Ishikawa (cell line): ENCODE results near the gene NDUFA6.

Experiments
- CEBPB ChIP-seq: IDR thresholded peaks from 2 replicates; pipeline ENCODE4 v1.6.1; 2012
- CREB1 ChIP-seq: IDR thresholded peaks from 2 replicates; pipeline ENCODE4 v1.6.1; 2012; ENCODE audit warnings: low read depth
- EGR1 ChIP-seq: IDR thresholded peaks from 2 replicates; pipeline ENCODE4 v1.6.1; 2012
- EP300 ChIP-seq: IDR thresholded peaks from 2 replicates; pipeline ENCODE4 v1.6.1; 2012; ENCODE audit warnings: borderline replicate concordance
- MAX ChIP-seq: IDR thresholded peaks from 2 replicates; pipeline ENCODE4 v1.6.1; 2012
- NFIC ChIP-seq: IDR thresholded peaks from 2 replicates; pipeline ENCODE4 v1.6.1; 2012
- RAD21 ChIP-seq: IDR thresholded peaks from 2 replicates; pipeline ENCODE4 v1.6.1; 2012; ENCODE audit warnings: low read depth
- TAF1 ChIP-seq: IDR thresholded peaks from 2 replicates; pipeline ENCODE4 v1.6.1; 2012; ENCODE audit warnings: low read depth, mild to moderate bottlenecking
- TCF12 ChIP-seq: IDR thresholded peaks from 2 replicates; pipeline ENCODE4 v1.6.1; 2012; ENCODE audit warnings: low read depth
- TEAD4 ChIP-seq: IDR thresholded peaks from 2 replicates; pipeline ENCODE4 v1.6.1; 2012
- USF1 ChIP-seq: IDR thresholded peaks from 2 replicates; pipeline ENCODE4 v1.6.1; 2012
- YY1 ChIP-seq: IDR thresholded peaks from 2 replicates; pipeline ENCODE4 v1.6.1; 2012; ENCODE audit warnings: low read depth
- ZBTB7A ChIP-seq: IDR thresholded peaks from 2 replicates; pipeline ENCODE4 v1.6.1; 2012; ENCODE audit warnings: low read depth
- TF ChIP-seq, protein P1 (sequence below): IDR thresholded peaks from 2 replicates; pipeline ENCODE4 v1.6.1; 2012; ENCODE audit warnings: low read depth, mild to moderate bottlenecking

DNA sequence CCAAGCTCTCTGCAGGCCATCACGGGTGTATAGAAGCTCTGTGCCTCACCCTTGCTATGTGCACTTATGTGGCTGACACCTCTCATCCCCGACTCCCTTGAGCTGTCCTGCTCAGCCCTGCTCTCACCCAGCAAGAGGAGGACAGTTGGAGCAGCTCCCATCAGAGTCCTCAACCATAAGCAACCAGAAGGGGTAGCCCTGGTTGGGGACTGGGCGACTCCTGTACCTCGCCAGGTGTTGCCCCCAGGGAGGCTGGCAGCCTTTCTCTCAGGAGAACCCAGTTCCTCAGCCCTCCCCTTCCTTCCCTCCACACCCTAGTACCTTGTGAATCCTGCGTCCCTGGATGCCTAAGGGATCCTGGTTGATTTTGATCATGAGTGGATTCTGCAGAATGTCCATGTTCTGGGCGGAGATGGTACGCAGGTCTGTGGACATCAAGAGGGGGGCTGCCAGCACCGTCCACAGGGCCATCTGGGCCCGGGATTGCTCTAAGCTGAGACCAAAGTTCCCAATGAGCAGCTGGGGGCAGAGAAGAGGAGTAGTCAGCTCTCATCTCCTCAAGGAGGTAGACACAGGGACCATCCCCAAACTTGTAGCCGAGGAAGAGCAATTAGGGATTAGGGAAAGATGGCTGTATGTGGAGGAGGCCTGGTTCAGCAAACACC lies 27.9 kb downstream of the NDUFA6 start:
- TF ChIP-seq CEBPB = no peak
- TF ChIP-seq USF1 = no peak
- TF ChIP-seq TEAD4 = no peak
- no peak for TF ChIP-seq EP300
- TF ChIP-seq TCF12 = no peak
- TF ChIP-seq, protein P1, sequence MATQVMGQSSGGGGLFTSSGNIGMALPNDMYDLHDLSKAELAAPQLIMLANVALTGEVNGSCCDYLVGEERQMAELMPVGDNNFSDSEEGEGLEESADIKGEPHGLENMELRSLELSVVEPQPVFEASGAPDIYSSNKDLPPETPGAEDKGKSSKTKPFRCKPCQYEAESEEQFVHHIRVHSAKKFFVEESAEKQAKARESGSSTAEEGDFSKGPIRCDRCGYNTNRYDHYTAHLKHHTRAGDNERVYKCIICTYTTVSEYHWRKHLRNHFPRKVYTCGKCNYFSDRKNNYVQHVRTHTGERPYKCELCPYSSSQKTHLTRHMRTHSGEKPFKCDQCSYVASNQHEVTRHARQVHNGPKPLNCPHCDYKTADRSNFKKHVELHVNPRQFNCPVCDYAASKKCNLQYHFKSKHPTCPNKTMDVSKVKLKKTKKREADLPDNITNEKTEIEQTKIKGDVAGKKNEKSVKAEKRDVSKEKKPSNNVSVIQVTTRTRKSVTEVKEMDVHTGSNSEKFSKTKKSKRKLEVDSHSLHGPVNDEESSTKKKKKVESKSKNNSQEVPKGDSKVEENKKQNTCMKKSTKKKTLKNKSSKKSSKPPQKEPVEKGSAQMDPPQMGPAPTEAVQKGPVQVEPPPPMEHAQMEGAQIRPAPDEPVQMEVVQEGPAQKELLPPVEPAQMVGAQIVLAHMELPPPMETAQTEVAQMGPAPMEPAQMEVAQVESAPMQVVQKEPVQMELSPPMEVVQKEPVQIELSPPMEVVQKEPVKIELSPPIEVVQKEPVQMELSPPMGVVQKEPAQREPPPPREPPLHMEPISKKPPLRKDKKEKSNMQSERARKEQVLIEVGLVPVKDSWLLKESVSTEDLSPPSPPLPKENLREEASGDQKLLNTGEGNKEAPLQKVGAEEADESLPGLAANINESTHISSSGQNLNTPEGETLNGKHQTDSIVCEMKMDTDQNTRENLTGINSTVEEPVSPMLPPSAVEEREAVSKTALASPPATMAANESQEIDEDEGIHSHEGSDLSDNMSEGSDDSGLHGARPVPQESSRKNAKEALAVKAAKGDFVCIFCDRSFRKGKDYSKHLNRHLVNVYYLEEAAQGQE = no peak
- TF ChIP-seq NFIC = no peak
- no peak for TF ChIP-seq MAX
- TF ChIP-seq CREB1 = no peak
- no peak for TF ChIP-seq ZBTB7A
- no peak for TF ChIP-seq EGR1
- no peak for TF ChIP-seq RAD21
- TF ChIP-seq YY1 = no peak
- TF ChIP-seq TAF1 = no peak
